GM12874 (cell line): ENCODE results near the gene NEAT1.
A peak's percentile ranks its signal among the peaks of the same experiment; 100 is the strongest.

ENCODE experiments used
- CTCF ChIP-seq: IDR thresholded peaks from 2 replicates; pipeline ENCODE4 v1.5.1; 2011; ENCODE audit warnings: low read depth, mild to moderate bottlenecking, control low read depth, low read length, moderate library complexity; ENCODE audit not compliant: insufficient read depth

Gene NEAT1

DNA sequence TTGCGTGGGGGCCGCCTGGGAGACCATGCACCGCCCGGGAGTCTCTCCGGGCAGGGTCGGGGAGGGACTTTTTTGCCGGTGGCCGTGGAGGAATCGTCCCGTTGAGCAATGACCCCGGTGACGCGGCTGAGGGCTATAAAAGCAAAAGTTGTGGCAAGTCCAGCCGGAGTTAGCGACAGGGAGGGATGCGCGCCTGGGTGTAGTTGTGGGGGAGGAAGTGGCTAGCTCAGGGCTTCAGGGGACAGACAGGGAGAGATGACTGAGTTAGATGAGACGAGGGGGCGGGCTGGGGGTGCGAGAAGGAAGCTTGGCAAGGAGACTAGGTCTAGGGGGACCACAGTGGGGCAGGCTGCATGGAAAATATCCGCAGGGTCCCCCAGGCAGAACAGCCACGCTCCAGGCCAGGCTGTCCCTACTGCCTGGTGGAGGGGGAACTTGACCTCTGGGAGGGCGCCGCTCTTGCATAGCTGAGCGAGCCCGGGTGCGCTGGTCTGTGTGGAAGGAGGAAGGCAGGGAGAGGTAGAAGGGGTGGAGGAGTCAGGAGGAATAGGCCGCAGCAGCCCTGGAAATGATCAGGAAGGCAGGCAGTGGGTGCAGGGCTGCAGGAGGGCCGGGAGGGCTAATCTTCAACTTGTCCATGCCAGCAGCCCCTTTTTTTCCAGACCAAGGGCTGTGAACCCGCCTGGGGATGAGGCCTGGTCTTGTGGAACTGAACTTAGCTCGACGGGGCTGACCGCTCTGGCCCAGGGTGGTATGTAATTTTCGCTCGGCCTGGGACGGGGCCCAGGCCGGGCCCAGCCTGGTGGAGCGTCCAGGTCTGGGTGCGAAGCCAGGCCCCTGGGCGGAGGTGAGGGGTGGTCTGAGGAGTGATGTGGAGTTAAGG is at the start of gene NEAT1:
NEAT1 (plus strand) TSS at position 166 of the 883 bp plus-strand sequence.
- TF ChIP-seq CTCF = no peak

- TF ChIP-seq CTCF = no peak
These were observed 48.6 kb upstream of the NEAT1 start for GRCh38 chr11:65373839-65374580.

DNA sequence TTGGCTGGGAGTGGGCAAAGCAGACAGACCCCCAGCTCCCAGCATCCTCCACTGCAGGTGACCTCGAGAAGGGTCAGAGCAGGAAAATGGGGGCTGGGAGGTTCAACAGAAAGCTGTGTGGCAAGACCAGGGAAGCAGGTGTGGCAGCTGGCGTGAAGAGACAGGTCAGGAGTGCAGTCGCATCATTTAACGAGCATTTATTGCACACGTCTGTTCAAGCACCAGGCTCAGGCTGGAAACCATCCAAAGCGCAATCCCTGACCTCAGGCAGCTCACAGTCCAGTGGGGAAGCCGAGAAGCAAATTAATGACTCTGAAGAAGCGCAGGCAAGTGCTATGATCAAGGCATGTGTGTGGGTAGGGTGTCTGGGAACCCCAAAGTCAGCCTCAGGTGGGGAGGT is 47.6 kb upstream of the NEAT1 start:
- TF ChIP-seq CTCF = no peak

GRCh38 chr11:65376138-65376713 is 46.4 kb upstream of the NEAT1 start:
- no peak for TF ChIP-seq CTCF

DNA sequence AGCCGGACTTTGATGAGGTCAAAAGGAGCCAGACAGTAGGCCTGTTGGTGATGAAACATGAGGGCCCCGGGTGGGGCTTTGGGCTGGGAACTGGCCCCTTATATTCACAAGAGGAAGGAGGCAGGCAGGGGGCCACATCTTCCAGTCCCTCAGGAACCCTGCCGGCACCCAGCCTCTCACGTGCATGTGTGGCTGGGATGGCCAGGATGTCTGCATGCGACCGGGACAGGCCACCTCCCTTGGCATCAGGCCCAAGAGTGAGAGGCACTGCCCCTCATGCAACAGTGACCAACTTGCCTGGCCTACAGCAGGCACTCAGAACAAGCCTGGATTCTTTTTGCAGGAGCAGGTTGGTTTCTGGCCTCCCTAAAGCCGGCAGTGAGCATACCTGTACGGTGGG is 45.6 kb upstream of the NEAT1 start:
- no peak for TF ChIP-seq CTCF

DNA sequence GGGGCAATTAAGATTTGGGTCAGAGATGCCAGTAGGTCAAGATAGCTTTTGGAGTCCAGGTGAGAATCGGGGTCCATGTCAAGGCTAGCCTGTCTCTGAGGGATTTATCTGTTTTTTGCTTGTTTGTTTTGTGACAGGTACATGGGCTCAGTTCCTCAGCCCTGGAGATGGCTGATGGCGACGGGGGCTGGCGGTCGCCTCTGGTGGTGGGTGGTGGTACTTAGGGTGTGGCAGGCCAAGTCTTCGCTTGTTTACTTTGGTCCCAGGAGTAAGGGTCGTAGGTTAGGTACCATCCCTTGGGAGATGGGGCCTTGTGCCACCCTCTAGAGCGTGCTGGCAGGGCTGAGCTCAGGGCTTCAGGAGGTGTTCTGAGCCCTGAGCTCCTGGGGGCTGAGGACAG is 44.8 kb upstream of the NEAT1 start:
- peak; percentile 25; the same call in 1 of the 2 replicates for TF ChIP-seq CTCF
